IMR-90 (cell line): ENCODE data around the gene PSMC6. TPM values are rescaled to one million over a fixed set of nuclear protein-coding genes. Genes with fewer than 3 reads are reported as not detected.

Experiments
- ATAC-seq: fragments of 200-7000 bp; cut with Tn5 transposase; 2 replicates; pipeline ENCODE4 v1.9.1; 2020; ENCODE audit warnings: low read depth, mild to moderate bottlenecking, moderate library complexity
- BruUV-seq: library from RNA; stranded (reverse); fragments of 400-500 nt; replicated peaks from 2 replicates; lab custom pipeline; 2021; lab: Mats Ljungman, UMichigan
- CTCF ChIA-PET: fragments of 300-600 bp; formaldehyde crosslinking; extraction: SDS; loops from one replicate; lab custom pipeline; 2021; ENCODE audit warnings: antibody characterized with exemption; lab: Yijun Ruan, JAX
- POLR2A ChIA-PET: fragments of 300-600 bp; sonication (Branson Sonifier 250); formaldehyde crosslinking; loops from one replicate; lab custom pipeline; 2022; ENCODE audit warnings: antibody characterized with exemption; ENCODE audit not compliant: unreplicated experiment; lab: Charles Lee
- DNase-seq: peaks from one replicate; pipeline ENCODE4 v3.0.0; 2013
- H2AFZ ChIP-seq: replicated peaks from 2 replicates; pipeline ENCODE3; 2013; ENCODE audit warnings: low read length, mild to moderate bottlenecking; ENCODE audit not compliant: poor library complexity
- H2AK5ac ChIP-seq: 2 replicates; pipeline ENCODE4 v1.6.1; 2013; ENCODE audit warnings: low read depth, low read length, inconsistent platforms
- H2AK9ac ChIP-seq: replicated peaks from 2 replicates; pipeline ENCODE3; 2013; ENCODE audit warnings: mild to moderate bottlenecking, low read depth, low read length, moderate library complexity; ENCODE audit not compliant: poor library complexity
- H2BK120ac ChIP-seq: 2 replicates; pipeline ENCODE4 v1.6.1; 2013; ENCODE audit warnings: low read depth, low read length, inconsistent platforms
- H2BK15ac ChIP-seq: 3 replicates; pipeline ENCODE4 v1.6.1; 2013; ENCODE audit warnings: low read depth, low read length, inconsistent platforms
- H2BK20ac ChIP-seq: 2 replicates; pipeline ENCODE4 v1.6.1; 2013; ENCODE audit warnings: low read depth, mild to moderate bottlenecking, inconsistent platforms, low read length, moderate library complexity
- H2BK5ac ChIP-seq: 2 replicates; pipeline ENCODE4 v1.6.1; 2013; ENCODE audit warnings: mild to moderate bottlenecking, low read depth, low read length, inconsistent platforms; ENCODE audit not compliant: poor library complexity, severe bottlenecking
- H3K14ac ChIP-seq: replicated peaks from 2 replicates; pipeline ENCODE4 v1.6.1; 2013; ENCODE audit warnings: low read depth, low read length, inconsistent platforms
- H3K18ac ChIP-seq: 2 replicates; pipeline ENCODE4 v1.6.1; 2013; ENCODE audit warnings: low read depth, low read length, control low read depth
- H3K23ac ChIP-seq: 2 replicates; pipeline ENCODE4 v1.6.1; 2013; ENCODE audit warnings: low read depth, low read length, inconsistent platforms
- H3K27ac ChIP-seq: 2 replicates; pipeline ENCODE4 v1.5.1; 2013; ENCODE audit warnings: mild to moderate bottlenecking, control low read depth, low read length; ENCODE audit not compliant: insufficient read depth
- H3K27me3 ChIP-seq: 2 replicates; pipeline ENCODE4 v1.6.1; 2013; ENCODE audit warnings: low read length; ENCODE audit not compliant: control insufficient read depth, insufficient read depth
- H3K36me3 ChIP-seq: 2 replicates; pipeline ENCODE4 v1.6.1; 2013; ENCODE audit warnings: low read length, mixed read lengths; ENCODE audit not compliant: control insufficient read depth, insufficient read depth
- H3K4ac ChIP-seq: 2 replicates; pipeline ENCODE4 v1.6.1; 2013; ENCODE audit warnings: low read depth, low read length, inconsistent platforms
- H3K4me1 ChIP-seq: 2 replicates; pipeline ENCODE4 v1.6.1; 2013; ENCODE audit warnings: low read length, mixed read lengths; ENCODE audit not compliant: control insufficient read depth, insufficient read depth
- H3K4me2 ChIP-seq: 2 replicates; pipeline ENCODE4 v1.6.1; 2013; ENCODE audit warnings: low read depth, mild to moderate bottlenecking, control low read depth, low read length, moderate library complexity
- H3K4me3 ChIP-seq: 2 replicates; pipeline ENCODE4 v1.5.1; 2013; ENCODE audit warnings: low read depth, mild to moderate bottlenecking, control low read depth, low read length, moderate library complexity; ENCODE audit not compliant: insufficient read depth
- H3K56ac ChIP-seq: 2 replicates; pipeline ENCODE4 v1.6.1; 2013; ENCODE audit warnings: low read length, inconsistent platforms; ENCODE audit not compliant: insufficient read depth; ENCODE audit errors: extremely low read depth
- H3K79me1 ChIP-seq, 2 experiments: 2 replicates each; pipeline ENCODE4 v1.6.1; 2013; ENCODE audit warnings: low read length in 2 of 2, inconsistent platforms in 1 of 2, low read depth in 1 of 2
- H3K9ac ChIP-seq: 2 replicates; pipeline ENCODE4 v1.6.1; 2013; ENCODE audit warnings: low read depth, low read length, control low read depth
- H3K9me1 ChIP-seq: 2 replicates; pipeline ENCODE4 v1.6.1; 2013; ENCODE audit warnings: low read length, inconsistent platforms; ENCODE audit not compliant: insufficient read depth
- H3K9me3 ChIP-seq: 2 replicates; pipeline ENCODE4 v1.6.1; 2013; ENCODE audit warnings: low read length; ENCODE audit not compliant: control insufficient read depth, insufficient read depth
- H4K20me1 ChIP-seq: 2 replicates; pipeline ENCODE4 v1.6.1; 2013; ENCODE audit warnings: low read length, inconsistent platforms; ENCODE audit not compliant: insufficient read depth
- H4K5ac ChIP-seq: 2 replicates; pipeline ENCODE4 v1.6.1; 2013; ENCODE audit warnings: mild to moderate bottlenecking, low read depth, low read length, control low read depth
- H4K8ac ChIP-seq, 2 experiments: 2 replicates each; pipeline ENCODE4 v1.6.1; 2013; ENCODE audit warnings: low read depth in 2 of 2, low read length in 2 of 2, control low read depth in 1 of 2, inconsistent platforms in 1 of 2
- H4K91ac ChIP-seq: 2 replicates; pipeline ENCODE4 v1.6.1; 2013; ENCODE audit warnings: low read depth, low read length, inconsistent platforms; ENCODE audit not compliant: insufficient read depth
- POLR2A ChIP-seq: IDR thresholded peaks from 2 replicates; pipeline ENCODE4 v1.6.1; 2012; ENCODE audit warnings: mild to moderate bottlenecking, low read depth, low read length
- WGBS, 2 experiments: methylation state at CpG; one replicate each; pipeline versions ENCODE4 v1.1.5 to v1.1.7; 2013; ENCODE audit warnings: missing lambda C conversion rate in 2 of 2; ENCODE audit not compliant: insufficient read length in 1 of 2; ENCODE audit errors: extremely low coverage in 2 of 2; 5-methylcytosine and 5-hydroxymethylcytosine counted together
- dilution Hi-C: fragments of 300-500 bp; cut with HindIII; formaldehyde crosslinking; loops from one replicate; pipeline ENCODE4 v1.14.3; 2018; ENCODE audit warnings: low sequenced_read_pairs; ENCODE audit not compliant: unreplicated experiment
- in situ Hi-C: fragments of 300-500 bp; cut with MboI; formaldehyde crosslinking; loops from 3 replicates; pipeline ENCODE4 v1.14.3; 2019; ENCODE audit warnings: low sequenced_read_pairs, inconsistent platforms, mixed read lengths
- intact Hi-C: fragments of 100-400 bp; cut with micrococcal nuclease; formaldehyde crosslinking; loops from 2 replicates; pipeline ENCODE4 v1.10.0; 2022
- polyA plus RNA-seq, 3 experiments: library from polyadenylated mRNA; depleted of rRNA; stranded (reverse); fragments of >200 nt; gene quantifications; 2 replicates each; pipeline ENCODE4 v1.2.3, GENCODE V29; 2012; ENCODE audit warnings: low replicate concordance in 1 of 3
- total RNA-seq: library from RNA; depleted of rRNA; stranded (reverse); fragments of >200 nt; gene quantifications from 2 replicates; pipeline ENCODE4 v1.2.3, GENCODE V29; 2012
- TF ChIP-seq, protein P1 (sequence below): fragments of 150-350 bp; IDR thresholded peaks from 2 replicates; pipeline ENCODE4 v1.6.1; 2017; ENCODE audit warnings: mild to moderate bottlenecking, antibody characterized with exemption, low read length, low read depth

PSMC6 gene
- total and polyA plus RNA-seq, 2 of the 4 experiments (the other 2 are of a cell fraction): 62.9 to 85.4 TPM

DNA sequence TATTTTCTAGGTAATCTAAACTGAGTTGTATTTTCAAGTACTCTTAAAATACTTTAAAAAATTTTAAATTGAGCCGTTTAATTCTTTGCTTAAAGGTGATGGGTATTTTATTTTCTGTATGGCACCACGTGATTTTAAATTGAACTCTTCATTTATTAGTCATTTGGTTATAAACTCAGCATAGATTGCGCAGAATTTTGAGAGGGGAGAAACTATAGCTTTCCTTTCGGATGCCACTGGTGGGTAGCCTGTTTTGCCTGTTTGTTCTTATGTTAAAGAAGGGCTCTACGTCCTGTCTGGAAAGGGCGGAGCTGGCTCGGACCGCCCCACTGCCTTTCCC is 22.6 kb downstream of the PSMC6 start:
- TF ChIP-seq, protein P1, sequence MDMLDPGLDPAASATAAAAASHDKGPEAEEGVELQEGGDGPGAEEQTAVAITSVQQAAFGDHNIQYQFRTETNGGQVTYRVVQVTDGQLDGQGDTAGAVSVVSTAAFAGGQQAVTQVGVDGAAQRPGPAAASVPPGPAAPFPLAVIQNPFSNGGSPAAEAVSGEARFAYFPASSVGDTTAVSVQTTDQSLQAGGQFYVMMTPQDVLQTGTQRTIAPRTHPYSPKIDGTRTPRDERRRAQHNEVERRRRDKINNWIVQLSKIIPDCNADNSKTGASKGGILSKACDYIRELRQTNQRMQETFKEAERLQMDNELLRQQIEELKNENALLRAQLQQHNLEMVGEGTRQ: peak; percentile 41
- TF ChIP-seq POLR2A: no peak
- Histone ChIP-seq H3K14ac (no peak overlapping the region), H3K27me3 (no peaks in the 10 kb centered on the region), H4K20me1 (no peaks in the 10 kb centered on the region; the same call in 1 of the 2 replicates), H3K4me3 (peak overlapping the region; percentile 44; the same call in 1 of the 2 replicates), H2AFZ (no peak overlapping the region), H3K36me3 (peaks cover 7% of the 10 kb centered on the region), H2BK20ac (no peak overlapping the region), H3K4ac (no peak overlapping the region), H3K27ac (no peak overlapping the region), H2BK120ac (no peak overlapping the region), H3K4me2 (peak overlapping the region; percentile 83), H3K4me1 (no peaks in the 10 kb centered on the region), H3K56ac (no peak overlapping the region), H4K8ac (no peak overlapping the region), H3K9me1 (no peaks in the 10 kb centered on the region), H2AK9ac (no peak overlapping the region), H3K9ac (no peak overlapping the region), H2BK5ac (no peak overlapping the region), H3K9me3 (no peaks in the 10 kb centered on the region), H4K91ac (no peak overlapping the region), H2AK5ac (no peak overlapping the region), H3K18ac (no peak overlapping the region), H2BK15ac (no peak overlapping the region), H4K5ac (no peak overlapping the region), H3K79me1 (peaks cover 9 to 41% of the 10 kb centered on the region in 2 experiments; a peak in 3 of 4 replicates), H3K23ac (no peak overlapping the region)
- ChIA-PET POLR2A (no interaction called here), CTCF (no interaction called here)
- WGBS, 2 experiments: no CpG with 5 or more reads among the region's 8 CpGs
- no TSS peak for BruUV-seq
- dilution Hi-C loops: no loop called here
- in situ Hi-C loops: no loop called here
- ATAC-seq (no peak), DNase-seq (no peak)
- intact Hi-C loops: loop anchor here (5.0 kb wide), 1 partner anchor 578 kb away; no protein-coding TSS in a partner anchor
